ENCODE results near the gene RBPJL. TPM values are rescaled to one million over a fixed set of nuclear protein-coding genes. Genes with fewer than 3 reads are reported as not detected.

Gene RBPJL
- total RNA-seq, 1 donor: not detected

DNA sequence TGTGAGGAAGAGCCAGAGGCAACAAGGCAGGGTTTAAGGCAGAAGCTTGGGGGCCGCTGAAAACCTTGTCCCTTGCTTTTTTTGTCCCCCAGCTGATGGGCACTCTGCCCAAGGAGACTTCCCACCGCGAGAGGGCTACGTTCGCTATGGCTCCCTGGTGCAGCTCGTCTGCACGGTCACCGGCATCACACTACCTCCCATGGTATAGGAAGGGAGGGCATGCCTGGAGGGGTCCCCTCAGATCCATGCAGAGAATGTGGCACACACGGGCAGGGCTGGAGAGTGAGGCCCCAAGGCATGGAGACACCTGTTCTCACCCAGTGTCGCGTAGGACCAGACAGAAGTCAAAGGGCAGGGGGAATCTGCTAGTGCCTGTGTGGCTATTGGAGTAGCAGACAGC lies 7.3 kb downstream of the RBPJL start:
- no peak overlapping the region for H3K4me3 ChIP-seq (ENCODE audit: low read depth, low read length)
- no peak for DNase-seq (ENCODE audit: low read depth)
- TF ChIP-seq CTCF (IDR thresholded peaks at IDR 0.05; ENCODE audit: insufficient read depth, low read depth, low read length): no peak

DNA sequence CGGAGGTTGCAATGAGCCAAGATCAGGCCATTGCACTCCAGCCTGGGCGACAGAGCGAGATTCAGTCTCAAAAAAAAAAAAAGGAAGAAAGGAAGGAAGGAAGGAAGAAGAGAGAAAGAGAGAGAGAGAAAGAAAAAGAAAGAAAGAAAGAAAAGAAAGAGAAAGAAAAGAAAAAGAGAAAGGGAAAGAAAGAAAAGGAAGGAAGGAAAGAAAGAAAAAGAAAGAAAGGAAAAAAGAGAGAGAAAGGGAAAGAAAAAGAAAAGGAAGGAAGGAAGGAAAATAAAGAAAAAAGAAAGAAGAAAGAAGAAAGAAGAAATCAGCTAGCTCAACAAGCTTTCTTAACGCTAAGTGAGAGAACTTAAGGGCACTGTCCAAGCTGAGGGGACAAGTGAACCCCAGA lies 9.0 kb downstream of the RBPJL start:
- no peak overlapping the region for H3K4me3 ChIP-seq (ENCODE audit: low read depth, low read length)
- no peak for DNase-seq (ENCODE audit: low read depth)
- no peak for TF ChIP-seq CTCF (IDR thresholded peaks at IDR 0.05; ENCODE audit: insufficient read depth, low read depth, low read length)

GRCh38 chr20:45316150-45317080 lies 9.8 kb downstream of the RBPJL start:
- DNase-seq (ENCODE audit: low read depth): no peak
- no peak overlapping the region for H3K4me3 ChIP-seq (ENCODE audit: low read depth, low read length)
- no peak for TF ChIP-seq CTCF (IDR thresholded peaks at IDR 0.05; ENCODE audit: insufficient read depth, low read depth, low read length)

DNA sequence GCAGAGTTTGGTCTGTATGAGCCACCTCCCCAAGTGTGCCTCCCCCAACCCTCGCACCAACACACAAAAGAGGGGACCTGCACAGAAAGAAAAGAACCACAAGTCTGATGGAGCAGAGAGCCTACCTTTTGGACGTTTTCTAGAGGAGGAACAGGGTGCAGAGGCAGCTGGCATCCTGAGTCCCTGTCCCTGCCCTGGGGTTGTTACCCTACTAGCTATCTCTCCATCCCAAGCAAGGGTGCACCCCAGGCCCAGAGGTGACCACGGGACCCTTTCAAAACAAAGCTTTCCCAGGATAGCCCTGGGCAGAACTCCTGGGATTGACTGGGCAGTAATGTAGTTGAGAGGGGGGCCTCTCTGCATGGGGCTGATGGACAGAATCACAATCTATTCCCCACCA lies 11.2 kb downstream of the RBPJL start:
- H3K4me3 ChIP-seq (ENCODE audit: low read depth, low read length): no peak overlapping the region
- TF ChIP-seq CTCF (IDR thresholded peaks at IDR 0.05; ENCODE audit: insufficient read depth, low read depth, low read length): no peak
- DNase-seq (ENCODE audit: low read depth): no peak

DNA sequence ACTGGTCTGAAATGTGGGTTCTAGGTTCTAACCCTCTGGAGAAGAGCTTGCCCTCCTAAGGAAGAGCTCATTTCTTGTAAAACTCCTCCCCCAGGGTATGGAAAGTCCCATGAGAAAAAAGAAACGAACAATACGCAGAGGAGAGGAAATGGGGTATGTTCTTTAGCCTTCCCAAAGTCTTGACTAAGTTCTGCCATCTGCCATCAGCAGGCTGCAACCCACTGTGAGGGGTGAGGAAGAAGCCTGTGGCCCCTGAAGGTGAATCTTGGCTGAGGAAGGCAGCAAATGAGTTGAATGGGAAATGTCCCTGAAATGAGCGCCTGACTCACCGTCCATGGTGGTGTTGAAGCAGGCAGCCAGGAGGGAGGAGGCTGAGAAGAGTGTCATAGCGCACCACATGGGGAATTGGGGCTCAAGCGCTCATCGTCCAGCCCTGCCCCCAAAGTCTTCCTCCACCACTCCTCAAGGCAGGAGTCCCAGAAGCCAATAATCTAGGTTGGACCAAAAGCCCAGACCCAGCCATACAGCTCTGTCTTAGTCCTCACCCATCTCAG lies 11.8 kb downstream of the RBPJL start:
- H3K4me3 ChIP-seq (ENCODE audit: low read depth, low read length): no peak overlapping the region
- no peak for DNase-seq (ENCODE audit: low read depth)
- no peak for TF ChIP-seq CTCF (IDR thresholded peaks at IDR 0.05; ENCODE audit: insufficient read depth, low read depth, low read length)

GRCh38 chr20:45318948-45319347 lies 12.3 kb downstream of the RBPJL start:
- no peak overlapping the region for H3K4me3 ChIP-seq (ENCODE audit: low read depth, low read length)
- no peak for TF ChIP-seq CTCF (IDR thresholded peaks at IDR 0.05; ENCODE audit: insufficient read depth, low read depth, low read length)
- no peak for DNase-seq (ENCODE audit: low read depth)

All from fibroblast of villous mesenchyme (primary cell).